ENCODE data around the gene PNPLA1. TPM values are rescaled to one million over a fixed set of nuclear protein-coding genes. Genes with fewer than 3 reads are reported as not detected.

The PNPLA1 gene
- total and polyA plus RNA-seq, 4 experiments from 2014 or later = 0.42 TPM; not detected in 3

DNA sequence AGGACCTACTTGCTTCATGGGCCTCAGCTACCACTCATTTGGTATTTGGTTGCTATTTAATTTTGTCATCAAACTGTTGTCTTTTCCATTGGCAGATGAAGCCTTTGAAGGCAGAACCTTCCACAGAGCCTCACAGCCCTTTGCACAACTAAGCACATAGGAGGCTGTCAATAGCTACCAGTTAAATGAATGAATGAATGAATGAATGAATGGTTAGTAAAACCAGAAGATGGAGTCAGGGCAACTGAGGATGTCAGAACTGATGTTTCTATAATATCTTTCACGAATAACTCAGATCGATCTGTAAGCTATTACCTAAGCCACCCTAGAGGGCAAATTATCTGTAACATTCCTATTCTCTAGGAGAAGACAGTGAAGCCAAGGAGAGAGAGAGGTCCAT is 47.8 kb downstream of the PNPLA1 start:
- intact Hi-C loops (cut with micrococcal nuclease) = no loop called here
- no peaks in the 10 kb centered on the region for H3K4me1 Mint-ChIP-seq
- no peaks in the 10 kb centered on the region for H3K36me3 ChIP-seq (ENCODE audit: insufficient read depth, low read length)

DNA sequence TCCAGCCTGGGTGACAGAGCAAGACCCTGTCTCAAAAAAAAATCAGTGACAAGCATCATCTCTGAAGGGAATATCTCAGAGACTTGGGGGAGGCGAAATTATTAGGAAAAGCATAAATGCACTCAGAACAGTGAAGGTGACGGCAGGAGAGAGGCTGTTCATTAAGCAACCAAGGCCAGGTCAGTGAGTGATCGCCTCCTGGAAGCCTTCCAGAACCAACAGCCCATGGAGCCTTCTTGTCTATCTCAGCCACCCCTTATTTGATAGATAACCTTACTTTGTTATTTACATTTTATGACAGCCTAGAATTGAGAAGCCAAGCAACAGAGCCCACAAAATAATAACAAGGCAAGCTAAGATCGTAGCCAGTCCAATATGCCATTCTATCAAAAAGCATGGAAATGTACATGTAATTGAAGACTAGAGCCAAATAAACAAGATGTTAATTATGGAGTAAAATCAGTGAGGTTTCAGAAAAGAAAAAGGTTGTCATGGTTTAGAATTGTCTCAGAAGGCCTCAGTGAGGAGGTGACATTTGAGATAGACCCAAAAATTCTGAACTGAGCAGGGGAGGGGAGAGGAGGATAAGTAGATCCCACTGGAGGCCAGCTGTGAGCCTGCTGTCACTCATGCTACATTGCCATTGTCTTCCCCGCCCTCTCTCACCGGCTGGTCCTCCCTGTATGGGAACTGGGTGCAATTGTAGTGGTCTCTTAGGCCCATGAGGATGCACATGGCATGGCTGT is 49.0 kb downstream of the PNPLA1 start:
- H3K36me3 ChIP-seq (ENCODE audit: insufficient read depth, low read length) = no peaks in the 10 kb centered on the region
- Mint-ChIP-seq H3K27ac (no peak overlapping the region), H3K4me3 (no peak overlapping the region), H3K4me1 (no peaks in the 10 kb centered on the region), H3K27me3 (no peaks in the 10 kb centered on the region), H3K36me3 (no peaks in the 10 kb centered on the region), H3K9me3 (no peaks in the 10 kb centered on the region)
- no peak overlapping the region for H3K4me3 ChIP-seq (ENCODE audit: low read length in 2 of 2)
- intact Hi-C loops (cut with micrococcal nuclease) = no loop called here
- POLR2A ChIA-PET (ENCODE audit: partially characterized antibody) = no interaction called here
- H3K4me1 ChIP-seq (ENCODE audit: insufficient read depth, low read length) = no peaks in the 10 kb centered on the region
- H3K27me3 ChIP-seq (ENCODE audit: insufficient read depth, low read length) = no peaks in the 10 kb centered on the region
- CTCF ChIA-PET (ENCODE audit: partially characterized antibody) = no interaction called here
- H3K27ac ChIP-seq (ENCODE audit: low read depth, low read length) = no peak overlapping the region
- H3K9me3 ChIP-seq (ENCODE audit: control insufficient read depth in 1 of 2, low read length in 2 of 2) = no peaks in the 10 kb centered on the region
- no peak for DNase-seq

More for the DNA sequence above, 47.8 kb downstream of the PNPLA1 start:
- POLR2A ChIA-PET (ENCODE audit: partially characterized antibody) = no interaction called here
- no peaks in the 10 kb centered on the region for H3K36me3 Mint-ChIP-seq
- H3K4me3 ChIP-seq (ENCODE audit: low read length in 2 of 2) = no peak overlapping the region
- H3K27me3 ChIP-seq (ENCODE audit: insufficient read depth, low read length) = no peaks in the 10 kb centered on the region
- H3K9me3 Mint-ChIP-seq = no peaks in the 10 kb centered on the region
- H3K9me3 ChIP-seq (ENCODE audit: control insufficient read depth in 1 of 2, low read length in 2 of 2) = no peaks in the 10 kb centered on the region
- no peak for DNase-seq
- H3K4me3 Mint-ChIP-seq = no peak overlapping the region
- no peak overlapping the region for H3K27ac Mint-ChIP-seq
- no peak overlapping the region for H3K27ac ChIP-seq (ENCODE audit: low read depth, low read length)
- no peaks in the 10 kb centered on the region for H3K4me1 ChIP-seq (ENCODE audit: insufficient read depth, low read length)
- no peaks in the 10 kb centered on the region for H3K27me3 Mint-ChIP-seq
- CTCF ChIA-PET (ENCODE audit: partially characterized antibody) = interaction anchor here (1.3 to 1.4 kb wide), 2 partner anchors 12 to 15 kb away, joined by 4 to 5 read pairs; no protein-coding TSS in a partner anchor

- Mint-ChIP-seq H3K9me3 (no peaks in the 10 kb centered on the region), H3K27ac (no peak overlapping the region), H3K27me3 (no peaks in the 10 kb centered on the region), H3K4me3 (no peak overlapping the region), H3K36me3 (no peaks in the 10 kb centered on the region), H3K4me1 (no peaks in the 10 kb centered on the region)
- no peaks in the 10 kb centered on the region for H3K4me1 ChIP-seq (ENCODE audit: insufficient read depth, low read length)
- ChIA-PET POLR2A (ENCODE audit: partially characterized antibody) (no interaction called here), CTCF (ENCODE audit: partially characterized antibody) (no interaction called here)
- no peak for DNase-seq
- no peaks in the 10 kb centered on the region for H3K27me3 ChIP-seq (ENCODE audit: insufficient read depth, low read length)
- H3K9me3 ChIP-seq (ENCODE audit: control insufficient read depth in 1 of 2, low read length in 2 of 2) = no peaks in the 10 kb centered on the region
- H3K4me3 ChIP-seq (ENCODE audit: low read length in 2 of 2) = no peak overlapping the region
- H3K27ac ChIP-seq (ENCODE audit: low read depth, low read length) = no peak overlapping the region
- intact Hi-C loops (cut with micrococcal nuclease) = no loop called here
- no peaks in the 10 kb centered on the region for H3K36me3 ChIP-seq (ENCODE audit: insufficient read depth, low read length)
Observed at GRCh38 chr6:36319436-36319762, 49.5 kb downstream of the PNPLA1 start.

DNA sequence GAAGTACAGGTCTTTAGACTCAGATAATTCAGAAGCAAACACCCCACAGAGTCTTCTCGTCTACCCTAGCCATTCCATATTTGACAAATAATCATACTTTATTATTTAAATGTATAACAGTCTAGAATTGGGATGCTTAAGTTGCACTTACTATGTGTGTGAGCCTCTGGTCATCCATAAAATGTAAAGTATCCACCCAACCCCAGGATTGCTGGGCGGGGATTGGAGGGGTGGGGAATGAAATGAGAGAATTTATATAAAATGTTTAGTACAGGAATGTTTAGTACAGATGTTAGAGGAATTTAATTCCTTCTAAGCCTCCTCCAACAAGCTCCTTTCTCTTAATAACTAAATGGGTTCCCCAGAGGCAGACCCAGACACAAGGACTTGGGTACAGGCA is 50.0 kb downstream of the PNPLA1 start:
- no peaks in the 10 kb centered on the region for H3K27me3 ChIP-seq (ENCODE audit: insufficient read depth, low read length)
- intact Hi-C loops (cut with micrococcal nuclease) = no loop called here
- Mint-ChIP-seq H3K9me3 (no peaks in the 10 kb centered on the region), H3K4me3 (no peak overlapping the region), H3K4me1 (no peaks in the 10 kb centered on the region), H3K27ac (no peak overlapping the region), H3K27me3 (no peaks in the 10 kb centered on the region), H3K36me3 (no peaks in the 10 kb centered on the region)
- no peak for DNase-seq
- no peak overlapping the region for H3K27ac ChIP-seq (ENCODE audit: low read depth, low read length)
- H3K4me3 ChIP-seq (ENCODE audit: low read length in 2 of 2) = no peak overlapping the region
- ChIA-PET POLR2A (ENCODE audit: partially characterized antibody) (no interaction called here), CTCF (ENCODE audit: partially characterized antibody) (interaction anchor here (1.0 to 1.5 kb wide), 2 partner anchors 21 to 42 kb away, joined by 3 to 5 read pairs; no protein-coding TSS in a partner anchor)
- no peaks in the 10 kb centered on the region for H3K4me1 ChIP-seq (ENCODE audit: insufficient read depth, low read length)
- no peaks in the 10 kb centered on the region for H3K36me3 ChIP-seq (ENCODE audit: insufficient read depth, low read length)
- no peaks in the 10 kb centered on the region for H3K9me3 ChIP-seq (ENCODE audit: control insufficient read depth in 1 of 2, low read length in 2 of 2)

GRCh38 chr6:36320475-36320874 is 50.6 kb downstream of the PNPLA1 start:
- ChIA-PET CTCF (ENCODE audit: partially characterized antibody) (interaction anchor here (1.0 to 1.5 kb wide), 2 partner anchors 21 to 41 kb away, joined by 3 to 5 read pairs; no protein-coding TSS in a partner anchor), POLR2A (ENCODE audit: partially characterized antibody) (no interaction called here)

DNA sequence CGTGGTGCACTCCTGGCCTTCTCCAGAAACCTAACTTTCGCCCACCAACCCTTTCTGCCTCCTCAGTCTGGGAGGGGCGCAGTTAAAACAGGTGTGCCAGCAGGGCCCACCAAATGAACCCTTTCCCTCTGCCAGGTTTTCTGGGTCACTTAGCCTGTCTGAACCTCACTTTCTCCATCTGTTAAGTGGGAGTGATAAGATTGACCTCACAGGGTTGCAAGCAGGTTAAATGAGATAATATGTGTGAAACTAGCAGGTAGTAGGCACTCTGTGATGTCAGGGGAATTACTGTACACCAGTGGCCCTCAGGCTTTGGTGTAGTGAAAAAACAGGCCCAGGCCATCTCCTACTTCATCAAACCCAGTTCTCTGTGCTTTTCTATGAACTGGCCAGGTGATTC is 52.7 kb downstream of the PNPLA1 start:
- no peak overlapping the region for H3K27ac ChIP-seq (ENCODE audit: low read depth, low read length)
- H3K9me3 ChIP-seq (ENCODE audit: control insufficient read depth in 1 of 2, low read length in 2 of 2) = no peaks in the 10 kb centered on the region
- ChIA-PET POLR2A (ENCODE audit: partially characterized antibody) (no interaction called here), CTCF (ENCODE audit: partially characterized antibody) (interaction anchor here (1.4 kb wide), 1 partner anchor 20 kb away, joined by 3 read pairs; no protein-coding TSS in a partner anchor)
- intact Hi-C loops (cut with micrococcal nuclease) = no loop called here
- no peak overlapping the region for H3K4me3 Mint-ChIP-seq
- H3K27me3 ChIP-seq (ENCODE audit: insufficient read depth, low read length) = no peaks in the 10 kb centered on the region
- no peaks in the 10 kb centered on the region for H3K36me3 ChIP-seq (ENCODE audit: insufficient read depth, low read length)
- no peaks in the 10 kb centered on the region for H3K27me3 Mint-ChIP-seq
- no peaks in the 10 kb centered on the region for H3K36me3 Mint-ChIP-seq
- H3K4me1 Mint-ChIP-seq = no peaks in the 10 kb centered on the region
- no peak overlapping the region for H3K27ac Mint-ChIP-seq
- no peaks in the 10 kb centered on the region for H3K9me3 Mint-ChIP-seq
- DNase-seq = no peak
- no peak overlapping the region for H3K4me3 ChIP-seq (ENCODE audit: low read length in 2 of 2)
- no peaks in the 10 kb centered on the region for H3K4me1 ChIP-seq (ENCODE audit: insufficient read depth, low read length)

More at GRCh38 chr6:36320475-36320874, 50.6 kb downstream of the PNPLA1 start:
- no peaks in the 10 kb centered on the region for H3K27me3 ChIP-seq (ENCODE audit: insufficient read depth, low read length)
- no peak overlapping the region for H3K27ac ChIP-seq (ENCODE audit: low read depth, low read length)
- H3K4me3 ChIP-seq (ENCODE audit: low read length in 2 of 2) = no peak overlapping the region
- intact Hi-C loops (cut with micrococcal nuclease) = no loop called here
- no peak overlapping the region for H3K27ac Mint-ChIP-seq
- H3K4me1 Mint-ChIP-seq = no peaks in the 10 kb centered on the region
- no peaks in the 10 kb centered on the region for H3K9me3 Mint-ChIP-seq
- H3K9me3 ChIP-seq (ENCODE audit: control insufficient read depth in 1 of 2, low read length in 2 of 2) = no peaks in the 10 kb centered on the region
- H3K27me3 Mint-ChIP-seq = no peaks in the 10 kb centered on the region
- no peaks in the 10 kb centered on the region for H3K36me3 ChIP-seq (ENCODE audit: insufficient read depth, low read length)
- H3K4me1 ChIP-seq (ENCODE audit: insufficient read depth, low read length) = no peaks in the 10 kb centered on the region
- DNase-seq = no peak
- no peaks in the 10 kb centered on the region for H3K36me3 Mint-ChIP-seq
- H3K4me3 Mint-ChIP-seq = no peak overlapping the region

DNA sequence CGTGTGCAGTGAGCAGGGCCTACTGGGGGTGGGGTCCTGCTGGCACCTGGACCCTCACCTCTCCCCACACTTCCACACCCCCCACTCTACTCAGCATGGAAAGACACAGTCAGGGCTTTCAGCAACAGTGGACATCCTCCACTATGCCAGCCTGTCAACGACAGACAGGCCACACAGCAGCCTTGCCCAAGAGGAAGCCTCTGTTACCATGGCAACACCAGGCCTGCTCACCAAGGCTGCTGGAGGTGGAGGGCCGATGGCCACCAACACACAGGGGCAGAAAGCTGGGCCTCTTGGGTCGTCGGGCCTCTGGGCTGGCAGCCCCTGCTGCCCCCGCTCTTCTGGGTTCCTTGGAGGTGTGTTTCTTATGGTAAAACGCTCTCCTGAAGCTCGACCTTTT is 53.2 kb downstream of the PNPLA1 start:
- ChIA-PET CTCF (ENCODE audit: partially characterized antibody) (no interaction called here), POLR2A (ENCODE audit: partially characterized antibody) (no interaction called here)
- H3K27ac ChIP-seq (ENCODE audit: low read depth, low read length) = no peak overlapping the region
- intact Hi-C loops (cut with micrococcal nuclease) = no loop called here
- H3K27ac Mint-ChIP-seq = no peak overlapping the region
- H3K27me3 Mint-ChIP-seq = no peaks in the 10 kb centered on the region
- no peaks in the 10 kb centered on the region for H3K36me3 Mint-ChIP-seq
- no peak for DNase-seq
- no peak overlapping the region for H3K4me3 Mint-ChIP-seq
- H3K27me3 ChIP-seq (ENCODE audit: insufficient read depth, low read length) = no peaks in the 10 kb centered on the region
- H3K4me1 ChIP-seq (ENCODE audit: insufficient read depth, low read length) = no peaks in the 10 kb centered on the region
- no peaks in the 10 kb centered on the region for H3K4me1 Mint-ChIP-seq
- H3K4me3 ChIP-seq (ENCODE audit: low read length in 2 of 2) = no peak overlapping the region
- H3K36me3 ChIP-seq (ENCODE audit: insufficient read depth, low read length) = no peaks in the 10 kb centered on the region
- H3K9me3 Mint-ChIP-seq = no peaks in the 10 kb centered on the region
- no peaks in the 10 kb centered on the region for H3K9me3 ChIP-seq (ENCODE audit: control insufficient read depth in 1 of 2, low read length in 2 of 2)
